WTC11 (cell line): ENCODE data around the gene DDX25. TPM values are rescaled to one million over a fixed set of nuclear protein-coding genes. Genes with fewer than 3 reads are reported as not detected.

Source experiments
- ARID4B ChIP-seq: sonication (generic); formaldehyde crosslinking; IDR thresholded peaks from 2 replicates; pipeline ENCODE4 v1.8.0; 2023; ENCODE audit warnings: missing genetic modification reagents, mild to moderate bottlenecking, borderline replicate concordance
- ATF1 ChIP-seq: sonication (generic); formaldehyde crosslinking; IDR thresholded peaks from 2 replicates; pipeline ENCODE4 v1.8.1; 2023; ENCODE audit warnings: mild to moderate bottlenecking, moderate library complexity, missing genetic modification reagents
- CREB1 ChIP-seq: sonication (generic); formaldehyde crosslinking; IDR thresholded peaks from 2 replicates; pipeline ENCODE4 v1.8.0; 2023; ENCODE audit warnings: mild to moderate bottlenecking, missing genetic modification reagents
- E2F5 ChIP-seq: sonication (generic); formaldehyde crosslinking; IDR thresholded peaks from 2 replicates; pipeline ENCODE4 v1.8.1; 2022; ENCODE audit warnings: mild to moderate bottlenecking, moderate library complexity, missing genetic modification reagents
- GRHL2 ChIP-seq: fragments of 250-450 bp; sonication (Bioruptor Pico); IDR thresholded peaks from 2 replicates; pipeline ENCODE4 v1.8.0; 2022; ENCODE audit warnings: mild to moderate bottlenecking, moderate library complexity; ENCODE audit not compliant: insufficient replicate concordance, severe bottlenecking
- NFE2L1 ChIP-seq: sonication (generic); formaldehyde crosslinking; IDR thresholded peaks from 2 replicates; pipeline ENCODE4 v1.8.1; 2023; ENCODE audit warnings: missing genetic modification reagents
- RELA ChIP-seq: sonication (generic); formaldehyde crosslinking; IDR thresholded peaks from 2 replicates; pipeline ENCODE4 v1.8.1; 2022; ENCODE audit warnings: missing genetic modification reagents, mild to moderate bottlenecking, borderline replicate concordance
- ZNF263 ChIP-seq: sonication (generic); formaldehyde crosslinking; IDR thresholded peaks from 2 replicates; pipeline ENCODE4 v1.8.1; 2022; ENCODE audit warnings: low read depth, mild to moderate bottlenecking, moderate library complexity, missing genetic modification reagents
- total RNA-seq: library from RNA; stranded (reverse); gene quantifications from 3 replicates; pipeline ENCODE4 v1.2.3, GENCODE V29; 2021
- TF ChIP-seq, protein P1 (sequence below): sonication (generic); formaldehyde crosslinking; IDR thresholded peaks from 2 replicates; pipeline ENCODE4 v1.8.0; 2022; ENCODE audit warnings: missing genetic modification reagents
- TF ChIP-seq, protein P2 (sequence below): sonication (generic); formaldehyde crosslinking; IDR thresholded peaks from 2 replicates; pipeline ENCODE4 v1.8.1; 2023; ENCODE audit warnings: mild to moderate bottlenecking, moderate library complexity, missing genetic modification reagents
- TF ChIP-seq, protein P3 (sequence below): sonication (generic); formaldehyde crosslinking; IDR thresholded peaks from 2 replicates; pipeline ENCODE4 v1.8.1; 2023; ENCODE audit warnings: mild to moderate bottlenecking, missing genetic modification reagents, moderate library complexity
- TF ChIP-seq, protein P4 (sequence below): fragments of 200-600 bp; IDR thresholded peaks from 2 replicates; pipeline ENCODE4 v1.8.0; 2022; ENCODE audit warnings: antibody characterized with exemption
- TF ChIP-seq, protein P5 (sequence below): fragments of 250-450 bp; sonication (Bioruptor Pico); IDR thresholded peaks from 2 replicates; pipeline ENCODE4 v1.8.0; 2021; ENCODE audit warnings: mild to moderate bottlenecking

Gene DDX25
- total RNA-seq, 1 experiment from 2014 or later = 17.5 TPM

DNA sequence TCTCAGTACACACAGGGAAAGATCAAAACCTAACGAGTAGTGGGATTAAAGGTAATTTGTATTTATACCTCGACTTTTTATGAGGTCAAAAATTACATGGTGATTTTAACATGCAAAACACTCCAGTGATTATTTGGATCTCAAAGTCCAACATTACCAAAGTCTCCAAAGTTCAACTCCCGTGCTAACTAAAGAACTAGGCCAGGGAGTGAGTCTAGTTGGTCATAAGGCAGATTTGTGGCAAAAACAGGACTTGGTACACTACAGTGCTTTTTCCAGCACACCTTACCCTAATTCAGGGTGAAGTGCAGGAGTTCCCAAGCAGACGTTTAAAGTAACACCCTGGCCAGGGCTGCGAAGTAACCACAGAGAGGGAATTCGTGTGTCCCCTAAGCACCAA, 2.4 kb upstream of the DDX25 start (continued):
- TF ChIP-seq, protein P1, sequence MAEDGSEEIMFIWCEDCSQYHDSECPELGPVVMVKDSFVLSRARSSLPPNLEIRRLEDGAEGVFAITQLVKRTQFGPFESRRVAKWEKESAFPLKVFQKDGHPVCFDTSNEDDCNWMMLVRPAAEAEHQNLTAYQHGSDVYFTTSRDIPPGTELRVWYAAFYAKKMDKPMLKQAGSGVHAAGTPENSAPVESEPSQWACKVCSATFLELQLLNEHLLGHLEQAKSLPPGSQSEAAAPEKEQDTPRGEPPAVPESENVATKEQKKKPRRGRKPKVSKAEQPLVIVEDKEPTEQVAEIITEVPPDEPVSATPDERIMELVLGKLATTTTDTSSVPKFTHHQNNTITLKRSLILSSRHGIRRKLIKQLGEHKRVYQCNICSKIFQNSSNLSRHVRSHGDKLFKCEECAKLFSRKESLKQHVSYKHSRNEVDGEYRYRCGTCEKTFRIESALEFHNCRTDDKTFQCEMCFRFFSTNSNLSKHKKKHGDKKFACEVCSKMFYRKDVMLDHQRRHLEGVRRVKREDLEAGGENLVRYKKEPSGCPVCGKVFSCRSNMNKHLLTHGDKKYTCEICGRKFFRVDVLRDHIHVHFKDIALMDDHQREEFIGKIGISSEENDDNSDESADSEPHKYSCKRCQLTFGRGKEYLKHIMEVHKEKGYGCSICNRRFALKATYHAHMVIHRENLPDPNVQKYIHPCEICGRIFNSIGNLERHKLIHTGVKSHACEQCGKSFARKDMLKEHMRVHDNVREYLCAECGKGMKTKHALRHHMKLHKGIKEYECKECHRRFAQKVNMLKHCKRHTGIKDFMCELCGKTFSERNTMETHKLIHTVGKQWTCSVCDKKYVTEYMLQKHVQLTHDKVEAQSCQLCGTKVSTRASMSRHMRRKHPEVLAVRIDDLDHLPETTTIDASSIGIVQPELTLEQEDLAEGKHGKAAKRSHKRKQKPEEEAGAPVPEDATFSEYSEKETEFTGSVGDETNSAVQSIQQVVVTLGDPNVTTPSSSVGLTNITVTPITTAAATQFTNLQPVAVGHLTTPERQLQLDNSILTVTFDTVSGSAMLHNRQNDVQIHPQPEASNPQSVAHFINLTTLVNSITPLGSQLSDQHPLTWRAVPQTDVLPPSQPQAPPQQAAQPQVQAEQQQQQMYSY (CRISPR knock-in tag) = no peak
- TF ChIP-seq, protein P2, sequence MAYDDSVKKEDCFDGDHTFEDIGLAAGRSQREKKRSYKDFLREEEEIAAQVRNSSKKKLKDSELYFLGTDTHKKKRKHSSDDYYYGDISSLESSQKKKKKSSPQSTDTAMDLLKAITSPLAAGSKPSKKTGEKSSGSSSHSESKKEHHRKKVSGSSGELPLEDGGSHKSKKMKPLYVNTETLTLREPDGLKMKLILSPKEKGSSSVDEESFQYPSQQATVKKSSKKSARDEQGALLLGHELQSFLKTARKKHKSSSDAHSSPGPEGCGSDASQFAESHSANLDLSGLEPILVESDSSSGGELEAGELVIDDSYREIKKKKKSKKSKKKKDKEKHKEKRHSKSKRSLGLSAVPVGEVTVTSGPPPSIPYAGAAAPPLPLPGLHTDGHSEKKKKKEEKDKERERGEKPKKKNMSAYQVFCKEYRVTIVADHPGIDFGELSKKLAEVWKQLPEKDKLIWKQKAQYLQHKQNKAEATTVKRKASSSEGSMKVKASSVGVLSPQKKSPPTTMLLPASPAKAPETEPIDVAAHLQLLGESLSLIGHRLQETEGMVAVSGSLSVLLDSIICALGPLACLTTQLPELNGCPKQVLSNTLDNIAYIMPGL = no peak
- no peak for TF ChIP-seq GRHL2 (CRISPR knock-in tag)
- TF ChIP-seq NFE2L1 (CRISPR knock-in tag) = no peak
- no peak for TF ChIP-seq ATF1 (CRISPR knock-in tag)
- no peak for TF ChIP-seq ZNF263 (CRISPR knock-in tag)
- TF ChIP-seq CREB1 = no peak
- TF ChIP-seq E2F5 (CRISPR knock-in tag) = no peak
- no peak for TF ChIP-seq ARID4B (CRISPR knock-in tag)
- TF ChIP-seq, protein P3, sequence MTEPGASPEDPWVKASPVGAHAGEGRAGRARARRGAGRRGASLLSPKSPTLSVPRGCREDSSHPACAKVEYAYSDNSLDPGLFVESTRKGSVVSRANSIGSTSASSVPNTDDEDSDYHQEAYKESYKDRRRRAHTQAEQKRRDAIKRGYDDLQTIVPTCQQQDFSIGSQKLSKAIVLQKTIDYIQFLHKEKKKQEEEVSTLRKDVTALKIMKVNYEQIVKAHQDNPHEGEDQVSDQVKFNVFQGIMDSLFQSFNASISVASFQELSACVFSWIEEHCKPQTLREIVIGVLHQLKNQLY (CRISPR knock-in tag) = no peak
- TF ChIP-seq, protein P4, sequence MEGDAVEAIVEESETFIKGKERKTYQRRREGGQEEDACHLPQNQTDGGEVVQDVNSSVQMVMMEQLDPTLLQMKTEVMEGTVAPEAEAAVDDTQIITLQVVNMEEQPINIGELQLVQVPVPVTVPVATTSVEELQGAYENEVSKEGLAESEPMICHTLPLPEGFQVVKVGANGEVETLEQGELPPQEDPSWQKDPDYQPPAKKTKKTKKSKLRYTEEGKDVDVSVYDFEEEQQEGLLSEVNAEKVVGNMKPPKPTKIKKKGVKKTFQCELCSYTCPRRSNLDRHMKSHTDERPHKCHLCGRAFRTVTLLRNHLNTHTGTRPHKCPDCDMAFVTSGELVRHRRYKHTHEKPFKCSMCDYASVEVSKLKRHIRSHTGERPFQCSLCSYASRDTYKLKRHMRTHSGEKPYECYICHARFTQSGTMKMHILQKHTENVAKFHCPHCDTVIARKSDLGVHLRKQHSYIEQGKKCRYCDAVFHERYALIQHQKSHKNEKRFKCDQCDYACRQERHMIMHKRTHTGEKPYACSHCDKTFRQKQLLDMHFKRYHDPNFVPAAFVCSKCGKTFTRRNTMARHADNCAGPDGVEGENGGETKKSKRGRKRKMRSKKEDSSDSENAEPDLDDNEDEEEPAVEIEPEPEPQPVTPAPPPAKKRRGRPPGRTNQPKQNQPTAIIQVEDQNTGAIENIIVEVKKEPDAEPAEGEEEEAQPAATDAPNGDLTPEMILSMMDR = no peak
- TF ChIP-seq, protein P5, sequence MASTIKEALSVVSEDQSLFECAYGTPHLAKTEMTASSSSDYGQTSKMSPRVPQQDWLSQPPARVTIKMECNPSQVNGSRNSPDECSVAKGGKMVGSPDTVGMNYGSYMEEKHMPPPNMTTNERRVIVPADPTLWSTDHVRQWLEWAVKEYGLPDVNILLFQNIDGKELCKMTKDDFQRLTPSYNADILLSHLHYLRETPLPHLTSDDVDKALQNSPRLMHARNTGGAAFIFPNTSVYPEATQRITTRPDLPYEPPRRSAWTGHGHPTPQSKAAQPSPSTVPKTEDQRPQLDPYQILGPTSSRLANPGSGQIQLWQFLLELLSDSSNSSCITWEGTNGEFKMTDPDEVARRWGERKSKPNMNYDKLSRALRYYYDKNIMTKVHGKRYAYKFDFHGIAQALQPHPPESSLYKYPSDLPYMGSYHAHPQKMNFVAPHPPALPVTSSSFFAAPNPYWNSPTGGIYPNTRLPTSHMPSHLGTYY (CRISPR knock-in tag) = no peak
- no peak for TF ChIP-seq RELA (CRISPR knock-in tag)
- TF ChIP-seq, all 79 proteins: peak for 0
